ENCODE results near the gene SQOR. TPM values are rescaled to one million over a fixed set of nuclear protein-coding genes. Genes with fewer than 3 reads are reported as not detected.

The SQOR gene
- total RNA-seq, 1 donor = 122 TPM

- no peak for TF ChIP-seq CTCF (IDR thresholded peaks at IDR 0.05; ENCODE audit: extremely low read depth, low read depth, low read length)
- Histone ChIP-seq H3K4me2 (ENCODE audit: insufficient read depth, low read length) (no peak overlapping the region), H4K20me1 (ENCODE audit: insufficient read depth, low read length) (peaks cover 10% of the 10 kb centered on the region), H3K4me3 (ENCODE audit: insufficient read depth, low read length) (no peak overlapping the region), H3K27ac (ENCODE audit: low read depth, low read length) (no peak overlapping the region), H3K9me3 (ENCODE audit: low read depth, low read length) (no peaks in the 10 kb centered on the region), H3K27me3 (ENCODE audit: insufficient read depth, low read length) (no peaks in the 10 kb centered on the region), H3K4me1 (ENCODE audit: insufficient read depth, low read length) (no peaks in the 10 kb centered on the region), H3K36me3 (ENCODE audit: insufficient read depth, low read length) (peaks cover 11% of the 10 kb centered on the region), H2AFZ (ENCODE audit: low read length) (no peak overlapping the region), H3K79me2 (ENCODE audit: insufficient read depth, low read length) (peaks cover 32% of the 10 kb centered on the region)
- DNase-seq (ENCODE audit: insufficient read length, low spot score, missing footprints) = no peak
Observed at GRCh38 chr15:45606413-45606812, 28.4 kb upstream of the SQOR start.

- no peaks in the 10 kb centered on the region for H3K9me3 ChIP-seq (ENCODE audit: low read depth, low read length)
- peaks cover 28% of the 10 kb centered on the region for H3K79me2 ChIP-seq (ENCODE audit: insufficient read depth, low read length)
- H3K4me1 ChIP-seq (ENCODE audit: insufficient read depth, low read length) = no peaks in the 10 kb centered on the region
- no peak overlapping the region for H2AFZ ChIP-seq (ENCODE audit: low read length)
- H3K27me3 ChIP-seq (ENCODE audit: insufficient read depth, low read length) = no peaks in the 10 kb centered on the region
- H4K20me1 ChIP-seq (ENCODE audit: insufficient read depth, low read length) = peaks cover 10% of the 10 kb centered on the region
- H3K27ac ChIP-seq (ENCODE audit: low read depth, low read length) = no peak overlapping the region
- peaks cover 11% of the 10 kb centered on the region for H3K36me3 ChIP-seq (ENCODE audit: insufficient read depth, low read length)
- DNase-seq (ENCODE audit: insufficient read length, low spot score, missing footprints) = no peak
- H3K4me3 ChIP-seq (ENCODE audit: insufficient read depth, low read length) = no peak overlapping the region
- no peak overlapping the region for H3K4me2 ChIP-seq (ENCODE audit: insufficient read depth, low read length)
- no peak for TF ChIP-seq CTCF (IDR thresholded peaks at IDR 0.05; ENCODE audit: extremely low read depth, low read depth, low read length)
Observed at GRCh38 chr15:45606841-45607240, 28.0 kb upstream of the SQOR start.

GRCh38 chr15:45611305-45611704 lies 23.5 kb upstream of the SQOR start:
- Histone ChIP-seq H3K4me2 (ENCODE audit: insufficient read depth, low read length) (no peak overlapping the region), H2AFZ (ENCODE audit: low read length) (no peak overlapping the region), H3K27ac (ENCODE audit: low read depth, low read length) (no peak overlapping the region), H4K20me1 (ENCODE audit: insufficient read depth, low read length) (peaks cover 2% of the 10 kb centered on the region), H3K79me2 (ENCODE audit: insufficient read depth, low read length) (peaks cover 3% of the 10 kb centered on the region), H3K36me3 (ENCODE audit: insufficient read depth, low read length) (peaks cover 8% of the 10 kb centered on the region), H3K9me3 (ENCODE audit: low read depth, low read length) (no peaks in the 10 kb centered on the region), H3K4me1 (ENCODE audit: insufficient read depth, low read length) (peaks cover 8% of the 10 kb centered on the region), H3K27me3 (ENCODE audit: insufficient read depth, low read length) (no peaks in the 10 kb centered on the region), H3K4me3 (ENCODE audit: insufficient read depth, low read length) (no peak overlapping the region)
- no peak for DNase-seq (ENCODE audit: insufficient read length, low spot score, missing footprints)
- peak; percentile 59 for TF ChIP-seq CTCF (IDR thresholded peaks at IDR 0.05; ENCODE audit: extremely low read depth, low read depth, low read length)

GRCh38 chr15:45612790-45613415 lies 21.9 kb upstream of the SQOR start:
- H3K4me3 ChIP-seq (ENCODE audit: insufficient read depth, low read length) = no peak overlapping the region
- peaks cover 8% of the 10 kb centered on the region for H3K4me1 ChIP-seq (ENCODE audit: insufficient read depth, low read length)
- no peak overlapping the region for H2AFZ ChIP-seq (ENCODE audit: low read length)
- TF ChIP-seq CTCF (IDR thresholded peaks at IDR 0.05; ENCODE audit: extremely low read depth, low read depth, low read length) = no peak
- no peaks in the 10 kb centered on the region for H3K27me3 ChIP-seq (ENCODE audit: insufficient read depth, low read length)
- H3K4me2 ChIP-seq (ENCODE audit: insufficient read depth, low read length) = peak overlapping the region; percentile 33
- no peak overlapping the region for H3K27ac ChIP-seq (ENCODE audit: low read depth, low read length)
- H3K9me3 ChIP-seq (ENCODE audit: low read depth, low read length) = no peaks in the 10 kb centered on the region
- H3K79me2 ChIP-seq (ENCODE audit: insufficient read depth, low read length) = no peaks in the 10 kb centered on the region
- no peaks in the 10 kb centered on the region for H3K36me3 ChIP-seq (ENCODE audit: insufficient read depth, low read length)
- DNase-seq (ENCODE audit: insufficient read length, low spot score, missing footprints) = peak; percentile 46
- H4K20me1 ChIP-seq (ENCODE audit: insufficient read depth, low read length) = peaks cover 2% of the 10 kb centered on the region

Measured in osteoblast (primary cell).